GM10248 (cell line): ENCODE data around the gene MYO1A.
"Not testable (repeated sequence)": the region's sequence is repeated elsewhere in the genome, so short reads cannot be mapped to it uniquely, and the experiment has no call there.

Experiments used
- CTCF ChIA-PET: fragments of 300-600 bp; sonication (Branson Sonifier 250); formaldehyde crosslinking; extraction: SDS; loops from one replicate; lab custom pipeline; 2021; ENCODE audit warnings: antibody characterized with exemption; lab: Yijun Ruan, JAX
- POLR2A ChIA-PET: fragments of 350-650 bp; sonication (Branson Sonifier 250); formaldehyde crosslinking; extraction: SDS; loops from one replicate; lab custom pipeline; 2020; ENCODE audit warnings: antibody characterized with exemption; lab: Yijun Ruan, JAX
- DNase-seq: peaks from one replicate; pipeline ENCODE4 v3.0.0; 2012; ENCODE audit errors: extremely low spot score
- TF ChIP-seq, protein P1 (sequence below): IDR thresholded peaks from 2 replicates; pipeline ENCODE4 v1.5.1; 2012; ENCODE audit warnings: mild to moderate bottlenecking, low read depth; ENCODE audit errors: extremely low read depth, missing control alignments, control extremely low read depth

Gene MYO1A

DNA sequence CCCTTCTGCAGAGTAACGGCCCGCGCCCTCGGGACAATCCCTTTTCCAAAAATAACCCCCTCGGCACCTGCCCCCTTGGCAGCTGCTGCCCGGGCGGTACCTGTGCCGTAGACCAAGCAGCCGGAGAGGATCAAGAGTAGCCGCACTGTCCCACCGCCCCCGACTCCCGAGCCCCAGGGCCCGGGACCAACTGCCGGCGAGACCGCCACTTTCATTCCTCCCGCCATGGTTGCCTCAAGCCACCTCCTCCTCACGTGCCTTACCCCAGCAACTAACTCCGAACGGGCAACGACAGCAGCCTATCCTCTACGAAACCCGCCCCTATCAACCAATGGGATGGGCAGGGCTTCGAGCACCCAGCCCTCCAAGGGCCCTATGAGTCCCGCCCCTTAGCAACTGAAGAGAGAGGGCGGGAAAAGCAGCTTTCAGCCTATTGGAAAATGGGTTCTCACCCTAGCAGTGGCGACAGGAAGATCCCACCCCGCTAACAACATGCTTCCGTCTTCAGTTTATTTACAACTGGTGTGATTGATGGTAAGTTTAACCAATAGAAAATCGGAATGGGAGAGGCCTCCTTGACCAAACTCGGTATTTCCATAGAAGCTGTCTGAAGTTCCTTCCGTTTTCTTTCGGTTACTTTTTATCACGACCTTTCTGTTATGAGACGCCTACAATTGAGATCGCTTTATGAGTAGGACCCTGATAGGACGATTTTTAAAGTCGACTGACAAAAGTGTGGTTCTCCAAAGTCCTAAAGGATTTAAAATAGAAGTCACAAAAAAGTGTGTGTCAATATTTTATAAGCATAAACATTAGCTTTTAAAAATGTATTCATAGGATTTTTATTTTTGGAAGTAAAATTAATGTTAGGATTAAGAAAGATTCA, 28.8 kb upstream of the MYO1A start, which contains the start of gene NEMP1:
Gene NEMP1, minus strand, starts transcription at position 273 of the 886 bp plus-strand sequence. Its CDS starts 46 bp downstream, at position 227.
- DNase-seq = peak; percentile 96
- POLR2A ChIA-PET = interaction anchor here (0.6 to 1.4 kb wide), 12 partner anchors 9 to 360 kb away, joined by 3 to 15 read pairs (median 4); partner anchors contain the start of gene STAT6
- TF ChIP-seq, protein P1, sequence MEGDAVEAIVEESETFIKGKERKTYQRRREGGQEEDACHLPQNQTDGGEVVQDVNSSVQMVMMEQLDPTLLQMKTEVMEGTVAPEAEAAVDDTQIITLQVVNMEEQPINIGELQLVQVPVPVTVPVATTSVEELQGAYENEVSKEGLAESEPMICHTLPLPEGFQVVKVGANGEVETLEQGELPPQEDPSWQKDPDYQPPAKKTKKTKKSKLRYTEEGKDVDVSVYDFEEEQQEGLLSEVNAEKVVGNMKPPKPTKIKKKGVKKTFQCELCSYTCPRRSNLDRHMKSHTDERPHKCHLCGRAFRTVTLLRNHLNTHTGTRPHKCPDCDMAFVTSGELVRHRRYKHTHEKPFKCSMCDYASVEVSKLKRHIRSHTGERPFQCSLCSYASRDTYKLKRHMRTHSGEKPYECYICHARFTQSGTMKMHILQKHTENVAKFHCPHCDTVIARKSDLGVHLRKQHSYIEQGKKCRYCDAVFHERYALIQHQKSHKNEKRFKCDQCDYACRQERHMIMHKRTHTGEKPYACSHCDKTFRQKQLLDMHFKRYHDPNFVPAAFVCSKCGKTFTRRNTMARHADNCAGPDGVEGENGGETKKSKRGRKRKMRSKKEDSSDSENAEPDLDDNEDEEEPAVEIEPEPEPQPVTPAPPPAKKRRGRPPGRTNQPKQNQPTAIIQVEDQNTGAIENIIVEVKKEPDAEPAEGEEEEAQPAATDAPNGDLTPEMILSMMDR = no peak
- CTCF ChIA-PET = interaction anchor here (0.8 to 7.7 kb wide), 17 partner anchors 9 to 163 kb away, joined by 3 to 48 read pairs (median 3); partner anchors contain the start of gene STAT6

DNA sequence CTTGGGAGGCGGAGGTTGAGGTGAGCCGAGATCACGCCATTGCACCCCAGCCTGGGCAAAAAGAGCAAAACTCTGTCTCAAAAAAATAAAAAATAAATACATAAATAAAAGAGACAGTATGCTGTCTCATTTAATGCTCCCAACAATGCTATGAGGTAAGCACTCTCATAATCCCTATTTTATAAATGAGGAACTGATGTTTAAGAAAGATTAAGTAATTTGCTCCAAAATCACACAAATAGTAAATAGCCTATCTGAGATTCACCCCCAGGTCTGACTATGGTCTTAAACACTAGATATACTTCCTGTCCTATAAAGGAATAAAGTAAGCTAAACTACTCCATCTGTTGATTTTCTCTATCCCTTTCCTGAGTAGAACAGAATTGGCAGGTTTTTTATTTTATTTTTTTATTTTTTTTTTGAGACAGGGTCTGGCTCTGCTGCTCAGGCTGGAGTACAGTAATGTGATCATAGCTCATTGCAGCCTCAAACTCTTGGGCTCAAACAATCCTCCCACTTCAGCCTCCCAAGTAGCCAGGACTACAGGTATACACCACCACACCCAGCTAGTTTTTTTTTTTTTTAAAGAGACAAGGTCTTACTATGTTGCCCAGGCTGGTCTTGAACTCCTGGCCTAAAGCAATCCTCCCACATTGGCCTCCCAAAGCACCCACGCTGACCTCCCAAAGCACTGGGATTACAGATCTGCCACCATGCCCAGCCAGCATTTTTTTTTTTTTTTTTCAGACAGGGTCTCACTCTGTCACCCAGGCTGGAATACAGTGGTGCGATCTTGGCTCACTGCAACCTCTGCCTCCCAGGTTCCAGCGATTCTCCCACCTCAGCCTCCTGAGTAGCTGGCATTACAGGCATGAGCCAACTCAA, 23.9 kb upstream of the MYO1A start:
- DNase-seq, POLR2A ChIA-PET: not testable (repeated sequence)
- CTCF ChIA-PET = interaction anchor here (1.7 to 13.4 kb wide), 5 partner anchors 11 to 72 kb away, joined by 4 to 224 read pairs (median 11); partner anchors contain the start of genes NAB2 and STAT6

DNA sequence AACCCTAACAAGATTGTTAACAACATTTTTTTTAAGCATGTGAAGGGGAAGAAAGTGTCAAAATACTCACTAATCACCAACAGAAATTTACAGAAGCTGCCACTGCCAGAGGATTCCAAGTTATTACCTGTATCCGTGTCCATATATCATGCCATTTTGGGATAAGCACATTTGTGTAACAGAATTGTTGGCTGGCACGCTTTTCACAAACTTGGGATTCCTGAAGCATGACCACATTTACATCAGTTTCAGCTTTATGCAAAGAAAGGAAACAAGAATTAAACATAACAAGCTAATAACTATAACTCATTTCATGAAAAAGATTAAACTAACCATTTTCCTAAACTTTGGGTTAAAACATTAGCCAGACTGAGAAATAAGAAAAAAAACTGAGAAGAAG, 22.7 kb upstream of the MYO1A start:
- POLR2A ChIA-PET = interaction anchor here (0.7 kb wide), 1 partner anchor 713 kb away, joined by 9 read pairs; the partner anchor contains the start of gene STAT2
- TF ChIP-seq, protein P1 = no peak
- no peak for DNase-seq
- CTCF ChIA-PET = interaction anchor here (2.3 to 13.4 kb wide), 4 partner anchors 10 to 71 kb away, joined by 11 to 224 read pairs (median 46); partner anchors contain the start of genes NAB2 and STAT6

DNA sequence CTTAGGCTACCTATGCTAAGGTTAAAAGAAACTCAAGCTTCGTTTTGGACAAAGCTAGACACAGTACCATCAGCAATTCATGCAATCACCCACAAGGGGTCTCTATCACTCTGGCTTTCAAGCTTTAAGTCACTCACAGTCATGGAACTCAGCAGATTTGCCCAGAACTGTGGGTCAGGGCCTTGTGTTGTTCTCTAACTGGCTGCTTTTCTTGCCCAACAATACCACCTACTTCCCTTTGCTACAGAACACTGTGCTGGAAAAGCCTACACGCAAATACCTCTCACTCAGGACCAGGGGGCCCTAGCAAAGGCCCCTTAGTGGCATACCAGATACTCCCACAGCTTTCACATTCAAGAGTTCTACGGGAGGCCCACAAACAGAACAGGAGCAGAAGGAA, 19.6 kb upstream of the MYO1A start:
- DNase-seq = peak; percentile 65
- POLR2A ChIA-PET = interaction anchor here (1.0 to 1.5 kb wide), 3 partner anchors 9 to 42 kb away, joined by 4 to 15 read pairs (median 5); partner anchors contain the start of genes NAB2, NEMP1 and STAT6

DNA sequence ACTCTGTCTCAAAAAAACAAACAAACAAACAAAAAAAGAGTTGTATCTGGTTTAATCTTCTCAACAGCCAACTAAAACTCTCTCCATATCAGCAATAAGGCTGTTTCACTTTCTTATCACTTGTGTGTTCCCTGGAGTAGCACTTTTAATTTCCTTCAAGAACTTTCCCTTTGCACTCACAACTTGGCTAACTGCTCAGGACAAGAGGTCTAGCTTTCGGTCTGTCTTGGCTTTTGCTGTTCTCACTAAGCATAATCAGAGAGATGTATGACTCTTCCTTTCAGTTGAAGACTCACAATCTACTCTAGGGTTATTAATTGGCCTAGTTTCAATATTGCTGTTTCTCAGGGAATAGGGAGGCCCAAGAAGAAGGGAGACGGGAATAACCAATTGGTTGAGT, 16.3 kb upstream of the MYO1A start:
- TF ChIP-seq, protein P1 = no peak
- POLR2A ChIA-PET = interaction anchor here (1.0 kb wide), 1 partner anchor 26 kb away, joined by 3 read pairs; no protein-coding TSS in a partner anchor
- DNase-seq = no peak
- CTCF ChIA-PET = interaction anchor here (0.6 to 13.4 kb wide), 7 partner anchors 12 to 61 kb away, joined by 3 to 224 read pairs (median 6); partner anchors contain the start of genes NEMP1 and STAT6

More for the DNA sequence above, 19.6 kb upstream of the MYO1A start:
- TF ChIP-seq, protein P1 = peak; percentile 75
- CTCF ChIA-PET = interaction anchor here (0.8 to 13.4 kb wide), 36 partner anchors 8 to 311 kb away, joined by 3 to 224 read pairs (median 5); partner anchors contain the start of genes LRP1, NAB2, NEMP1 and SHMT2

DNA sequence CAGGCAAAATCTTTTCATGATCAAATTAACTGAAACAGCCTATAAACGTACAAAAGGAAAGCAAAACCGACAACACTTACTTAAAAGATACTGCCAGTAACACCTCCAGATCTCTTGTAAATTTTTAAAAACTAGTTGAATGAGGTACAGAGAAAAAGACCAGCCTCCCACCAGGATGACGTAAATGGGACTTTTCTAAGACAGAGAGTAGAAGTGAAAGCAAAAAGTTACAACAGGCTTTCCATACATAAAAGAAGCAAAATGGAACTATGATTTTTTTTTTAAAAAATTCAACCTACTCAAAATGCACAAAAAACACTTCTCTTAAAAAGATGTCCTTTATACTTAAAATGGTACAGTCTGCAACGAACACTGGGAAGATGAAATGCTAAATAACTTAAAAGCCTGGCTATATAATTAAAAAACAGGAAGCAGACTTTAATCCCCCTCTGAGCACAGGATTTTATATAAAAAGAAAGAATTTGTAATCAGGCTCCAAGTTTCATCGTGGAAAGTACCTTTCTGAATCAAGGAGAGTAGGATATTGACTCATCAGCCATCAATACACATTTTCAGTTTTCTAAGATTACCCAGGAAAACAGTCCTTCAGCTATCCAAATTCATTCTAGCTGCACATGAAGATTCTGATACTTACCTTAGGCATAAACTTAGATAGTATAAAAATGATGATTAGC, 14.2 kb upstream of the MYO1A start:
- DNase-seq = peak; percentile 79
- ChIA-PET POLR2A (no interaction called here), CTCF (interaction anchor here (1.0 to 13.4 kb wide), 10 partner anchors 9 to 63 kb away, joined by 3 to 224 read pairs (median 6); partner anchors contain the start of genes NEMP1 and STAT6)
- TF ChIP-seq, protein P1 = no peak
